OCI-LY3 (cell line): Measurements from ENCODE around the gene VPS13D.

Experiments
- CTCF ChIP-seq: fragments of 200-600, 300-600 bp; sonication (generic); IDR thresholded peaks from 2 replicates; pipeline ENCODE4 v1.5.1; 2014; ENCODE audit warnings: antibody characterized with exemption, low read length, low read depth
- EZH2phosphoT487 ChIP-seq: fragments of 200-600 bp; shearing (Covaris generic); IDR thresholded peaks from 2 replicates; pipeline ENCODE4 v1.6.1; 2018; ENCODE audit warnings: antibody characterized with exemption, mixed run types, low read depth

- no peak for TF ChIP-seq CTCF
- no peak for TF ChIP-seq EZH2phosphoT487
Measured at GRCh38 chr1:12460121-12460520, 230.3 kb downstream of the VPS13D start.
